Measurements from ENCODE around the gene LSM6.

DNA sequence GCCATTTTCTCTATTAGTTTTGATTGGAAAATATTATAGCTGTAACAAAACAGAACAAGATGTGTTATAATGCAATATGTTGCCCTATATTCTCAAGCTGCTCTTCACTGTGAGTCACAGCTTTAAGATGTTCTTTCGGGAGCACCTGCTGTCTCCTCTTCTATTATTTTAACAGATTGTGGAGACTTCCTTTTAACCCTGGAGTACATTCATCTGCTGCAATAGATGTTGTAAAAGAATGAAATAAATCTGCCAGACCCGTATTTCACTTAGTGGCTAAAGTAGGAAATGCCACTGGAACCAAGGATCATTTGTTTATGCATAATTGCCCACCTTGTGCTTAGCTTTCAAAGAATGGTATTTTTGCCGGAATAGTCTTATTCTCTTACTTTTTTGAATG is 11.1 kb downstream of the LSM6 start:
- TF ChIP-seq, protein P1, sequence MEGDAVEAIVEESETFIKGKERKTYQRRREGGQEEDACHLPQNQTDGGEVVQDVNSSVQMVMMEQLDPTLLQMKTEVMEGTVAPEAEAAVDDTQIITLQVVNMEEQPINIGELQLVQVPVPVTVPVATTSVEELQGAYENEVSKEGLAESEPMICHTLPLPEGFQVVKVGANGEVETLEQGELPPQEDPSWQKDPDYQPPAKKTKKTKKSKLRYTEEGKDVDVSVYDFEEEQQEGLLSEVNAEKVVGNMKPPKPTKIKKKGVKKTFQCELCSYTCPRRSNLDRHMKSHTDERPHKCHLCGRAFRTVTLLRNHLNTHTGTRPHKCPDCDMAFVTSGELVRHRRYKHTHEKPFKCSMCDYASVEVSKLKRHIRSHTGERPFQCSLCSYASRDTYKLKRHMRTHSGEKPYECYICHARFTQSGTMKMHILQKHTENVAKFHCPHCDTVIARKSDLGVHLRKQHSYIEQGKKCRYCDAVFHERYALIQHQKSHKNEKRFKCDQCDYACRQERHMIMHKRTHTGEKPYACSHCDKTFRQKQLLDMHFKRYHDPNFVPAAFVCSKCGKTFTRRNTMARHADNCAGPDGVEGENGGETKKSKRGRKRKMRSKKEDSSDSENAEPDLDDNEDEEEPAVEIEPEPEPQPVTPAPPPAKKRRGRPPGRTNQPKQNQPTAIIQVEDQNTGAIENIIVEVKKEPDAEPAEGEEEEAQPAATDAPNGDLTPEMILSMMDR (conservative IDR thresholded peaks at IDR 0.05; ENCODE audit: low read depth, low read length) = no peak
- TF ChIP-seq EZH2phosphoT487 (IDR thresholded peaks at IDR 0.05; ENCODE audit: borderline replicate concordance, low read length) (no peak), EZH2 (IDR thresholded peaks at IDR 0.05; ENCODE audit: low read length, unreplicated experiment) (no peak)
